GM19099 (cell line): Measurements from ENCODE around the gene ASTN2.

Experiments used
- POLR2A ChIP-seq: IDR thresholded peaks from 3 replicates; pipeline ENCODE4 v1.6.1; 2011; ENCODE audit warnings: low read depth; ENCODE audit not compliant: insufficient read length; ENCODE audit errors: extremely low read depth

ASTN2 gene

DNA sequence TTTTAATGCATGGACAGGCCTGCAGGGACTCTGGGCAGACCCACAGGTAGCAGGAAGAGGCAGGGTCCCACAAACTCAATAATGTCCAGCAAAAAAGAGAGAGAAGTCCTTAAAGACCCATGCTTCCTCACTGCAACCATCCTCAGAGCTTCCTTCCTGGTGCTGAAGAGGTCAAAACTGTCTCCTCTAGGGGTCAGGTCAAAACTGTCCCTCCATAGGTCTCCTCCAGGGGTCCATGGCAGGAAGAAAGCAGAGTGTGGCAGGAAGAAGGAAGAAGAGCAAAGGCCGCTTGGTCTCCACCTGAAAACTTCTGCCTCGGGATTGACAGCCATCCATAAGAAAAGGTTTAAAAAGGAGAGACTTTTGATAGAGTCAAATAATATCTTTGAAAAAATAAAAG lies 989.6 kb downstream of the ASTN2 start:
- no peak for TF ChIP-seq POLR2A

DNA sequence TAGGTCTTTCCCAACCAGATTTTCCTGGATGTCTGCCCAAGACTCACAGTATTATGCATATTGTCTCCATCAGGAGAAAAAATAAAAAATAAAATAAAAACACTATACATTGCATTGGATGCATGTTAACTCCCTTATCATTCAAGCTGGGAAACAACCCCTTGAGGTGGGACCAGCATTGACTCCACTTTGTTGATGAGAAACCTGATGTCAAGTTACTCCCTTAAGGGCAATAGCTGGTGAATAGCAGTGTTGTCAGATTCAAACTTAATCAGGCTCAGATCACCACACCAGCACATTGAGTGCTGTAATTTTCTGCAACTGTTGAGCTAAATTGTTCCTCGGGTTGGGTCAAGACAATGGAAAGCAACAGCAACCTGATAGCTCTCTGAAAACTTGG lies 991.7 kb downstream of the ASTN2 start:
- no peak for TF ChIP-seq POLR2A

DNA sequence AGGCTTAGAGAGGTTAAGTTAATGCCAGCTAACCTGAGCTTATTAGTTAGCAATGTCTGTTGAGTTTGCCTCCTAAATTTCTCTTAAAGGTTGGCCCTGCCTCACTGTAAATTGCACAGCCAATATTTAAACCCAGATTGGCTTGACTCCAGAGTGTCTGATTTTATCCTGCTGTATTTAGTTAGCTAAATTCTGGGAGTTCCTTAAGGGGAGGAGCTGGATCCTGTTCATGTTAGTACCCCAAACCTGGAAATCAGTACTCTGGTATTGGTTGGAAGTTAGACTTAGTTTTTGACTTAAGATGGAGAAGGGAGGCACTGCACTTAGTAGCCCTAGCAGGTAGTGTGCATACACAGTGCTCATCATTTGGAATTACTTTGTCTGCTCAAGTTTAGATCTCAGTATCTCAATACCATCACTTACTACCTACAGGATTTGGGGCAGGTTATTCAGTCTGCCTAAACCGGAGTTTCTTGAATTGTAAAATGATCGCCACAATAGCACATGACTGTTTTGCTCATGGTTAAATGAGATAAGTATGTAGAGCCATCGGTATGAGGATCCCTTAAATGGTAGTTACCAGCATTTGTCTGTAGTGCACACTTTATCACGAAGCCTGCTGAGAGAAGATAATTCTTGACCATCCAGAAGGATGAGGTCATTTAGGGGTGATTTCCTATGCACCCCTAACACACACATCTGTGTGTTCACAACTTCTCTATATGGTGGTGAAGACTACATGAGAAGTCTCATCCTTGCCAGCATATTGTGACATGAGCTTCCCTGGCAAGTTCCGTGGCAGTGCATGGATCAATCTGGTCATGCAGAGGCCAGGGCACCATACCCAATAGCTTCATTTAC lies 992.5 kb downstream of the ASTN2 start:
- no peak for TF ChIP-seq POLR2A

DNA sequence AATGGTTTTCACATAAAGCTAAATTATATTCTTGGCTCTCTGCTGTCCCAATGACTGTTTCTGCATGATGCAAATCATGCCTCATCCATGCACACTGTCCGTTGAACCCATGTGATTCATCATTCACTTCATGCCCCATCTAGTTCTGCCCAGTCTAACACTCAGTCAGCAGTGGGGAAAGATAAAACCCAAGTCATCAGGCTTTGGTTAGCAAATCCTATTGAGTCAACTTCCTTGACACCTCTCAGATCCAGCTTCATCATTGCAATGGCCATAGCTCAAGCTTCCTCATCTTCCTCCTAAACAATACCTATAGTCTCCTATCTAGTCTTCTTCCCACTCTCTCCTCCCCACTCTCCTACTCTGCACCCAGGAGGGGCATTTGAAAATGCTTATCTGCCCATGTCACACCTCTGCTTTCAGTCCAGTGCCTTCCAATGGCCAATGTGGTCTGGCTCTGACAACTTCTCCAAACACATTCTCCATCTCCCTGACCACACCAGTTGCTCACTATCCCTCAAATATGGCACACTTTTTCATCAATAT lies 993.8 kb downstream of the ASTN2 start:
- no peak for TF ChIP-seq POLR2A

DNA sequence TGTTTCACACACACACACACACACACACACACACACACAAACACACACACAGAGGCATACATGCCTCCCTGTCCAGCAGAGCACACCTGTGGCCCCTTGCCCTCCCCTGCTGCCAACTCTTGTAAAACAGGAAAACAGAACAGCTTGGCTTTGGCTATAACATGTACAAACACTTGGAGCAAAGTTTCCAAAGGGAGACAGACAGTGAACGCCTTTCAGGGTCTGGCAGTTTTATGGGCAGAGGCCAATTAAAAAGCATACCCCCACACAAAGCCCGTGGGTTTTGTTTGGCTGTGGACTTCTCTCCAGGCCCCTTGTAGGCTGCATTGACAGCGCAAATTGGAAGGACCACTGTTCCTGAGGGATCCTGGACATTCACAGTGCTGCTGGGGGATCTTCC lies 995.7 kb downstream of the ASTN2 start:
- TF ChIP-seq POLR2A, result no peak

DNA sequence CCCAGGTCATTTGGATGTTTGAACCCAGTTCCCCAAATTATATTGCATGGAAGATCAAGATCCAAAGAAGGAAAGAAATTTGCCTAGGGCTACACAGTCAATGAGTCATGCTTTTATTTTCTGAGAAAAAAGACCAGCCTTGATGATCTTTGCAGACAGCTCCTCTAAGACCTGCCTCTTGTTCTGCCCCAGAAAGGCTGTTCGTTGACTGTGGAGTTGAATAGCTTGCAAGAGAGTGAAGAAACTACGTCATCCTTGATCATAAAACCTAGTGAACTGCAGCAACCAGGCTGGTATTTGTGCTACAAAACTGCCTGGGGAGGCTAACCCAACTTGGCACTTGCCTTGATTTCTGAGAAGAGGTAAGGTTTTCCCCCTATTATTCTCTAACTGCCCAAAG lies 997.4 kb downstream of the ASTN2 start:
- TF ChIP-seq POLR2A, result no peak

DNA sequence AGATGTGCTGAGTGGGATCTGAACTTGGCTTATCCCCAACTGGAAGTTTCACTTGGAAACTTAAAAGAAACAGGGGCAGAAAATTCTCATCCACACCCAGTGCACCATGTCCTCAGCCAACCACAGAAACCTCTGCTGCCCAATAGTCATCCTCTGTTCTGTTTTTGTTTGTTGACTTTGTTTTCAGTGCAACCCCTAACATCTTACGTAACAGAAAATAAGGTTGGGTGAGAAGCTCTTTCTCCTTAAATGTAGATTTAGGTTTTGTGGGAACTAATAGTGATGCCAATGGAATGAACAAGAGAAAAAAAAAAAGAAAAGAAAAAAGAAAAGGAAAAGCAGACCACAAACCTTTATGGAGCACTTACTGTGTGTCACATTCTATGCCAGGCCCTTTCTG lies 998.4 kb downstream of the ASTN2 start:
- TF ChIP-seq POLR2A, result no peak

DNA sequence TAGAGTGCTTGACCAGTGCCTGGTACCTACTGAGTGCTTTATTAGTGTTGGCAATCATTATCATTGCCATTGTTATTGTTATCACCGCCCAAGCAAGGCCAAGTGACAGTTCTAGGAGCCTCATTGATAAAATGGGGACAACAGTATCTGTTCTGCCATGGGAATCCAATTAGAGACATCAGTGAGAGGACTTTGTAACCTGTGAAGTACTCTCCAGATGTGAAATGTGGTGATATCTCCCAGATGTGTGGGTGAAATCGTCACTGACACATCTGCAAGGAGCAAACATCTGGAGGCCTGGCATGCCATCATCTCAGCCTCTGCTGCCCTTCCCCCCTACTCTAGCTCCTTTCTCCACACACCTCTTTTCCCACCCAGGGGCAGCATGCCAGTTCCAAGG lies 1000.5 kb downstream of the ASTN2 start:
- no peak for TF ChIP-seq POLR2A

DNA sequence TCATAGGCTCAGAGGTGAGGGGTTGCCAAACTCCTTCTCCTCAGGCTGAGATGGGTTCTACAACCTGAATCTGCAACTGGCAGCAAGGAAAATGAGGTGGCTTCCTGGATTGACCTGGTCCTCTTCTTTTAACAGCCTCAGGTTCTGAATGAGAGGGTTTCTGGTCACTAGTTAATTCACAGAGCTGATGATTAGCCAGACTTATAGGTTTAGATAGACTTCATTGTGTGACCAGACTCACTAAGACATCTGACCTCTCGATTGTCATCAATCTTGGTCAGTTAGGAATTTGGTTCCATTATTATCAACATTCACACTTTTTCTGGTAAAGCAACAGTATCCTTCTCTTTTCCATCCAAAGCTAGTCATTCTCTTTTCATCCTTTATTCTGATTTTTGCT lies 1003.4 kb downstream of the ASTN2 start:
- no peak for TF ChIP-seq POLR2A

DNA sequence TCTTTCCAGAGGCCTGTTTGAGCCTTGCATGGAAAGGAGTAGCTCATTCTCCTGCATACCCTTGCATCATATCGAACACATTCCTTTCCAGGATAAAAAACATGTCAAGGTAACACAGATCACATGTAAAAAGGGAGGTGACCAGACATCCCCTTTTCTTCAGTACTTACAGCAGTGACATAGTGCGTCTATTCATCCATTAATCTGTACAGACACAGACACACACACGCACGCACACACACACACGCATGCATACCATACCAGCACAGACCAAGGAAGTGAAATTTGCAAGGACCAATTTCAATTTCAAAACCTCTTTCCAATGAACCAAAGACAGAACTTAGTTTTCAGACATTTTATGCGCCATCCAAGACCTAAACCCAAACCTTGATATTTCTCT lies 1005.2 kb downstream of the ASTN2 start:
- TF ChIP-seq POLR2A, result no peak

DNA sequence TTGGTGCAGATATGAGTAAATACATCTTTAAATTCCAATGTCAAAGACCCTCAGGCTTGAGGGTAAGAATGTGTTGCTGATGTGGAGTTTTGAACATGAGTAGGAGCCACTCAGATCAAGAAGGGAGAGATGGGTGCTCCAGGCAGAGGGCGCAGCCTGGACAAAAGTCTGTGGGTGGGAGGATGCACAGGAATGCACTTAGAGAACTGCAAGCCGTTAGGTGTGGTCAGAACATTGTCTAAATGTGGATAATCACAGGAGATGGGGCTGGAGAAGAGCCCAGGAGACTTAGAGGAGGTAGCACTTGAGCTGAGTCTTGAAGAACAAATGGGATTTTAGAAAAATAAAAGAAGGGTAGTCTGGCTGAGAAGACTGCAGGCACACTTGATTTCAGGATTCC lies 1005.7 kb downstream of the ASTN2 start:
- TF ChIP-seq POLR2A, result no peak

DNA sequence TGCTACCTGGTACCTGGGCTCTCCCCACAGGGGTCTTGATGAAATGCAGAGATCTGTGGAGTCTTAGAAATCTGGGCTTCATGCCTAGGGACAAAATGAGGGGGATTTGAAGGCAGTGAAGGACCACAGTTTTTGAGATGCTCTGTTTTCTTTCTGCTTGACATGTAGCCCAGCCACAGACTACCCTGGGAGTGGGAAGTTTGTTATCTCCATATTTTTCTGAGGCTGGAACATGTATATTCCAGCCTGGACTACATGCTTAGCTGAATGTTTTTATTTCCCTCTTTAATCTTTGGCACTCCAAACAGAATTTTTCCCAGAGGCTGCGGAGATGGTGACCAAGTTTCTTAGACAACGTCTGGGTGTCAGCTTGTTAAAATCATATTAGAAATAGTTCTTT lies 1008.4 kb downstream of the ASTN2 start:
- no peak for TF ChIP-seq POLR2A

DNA sequence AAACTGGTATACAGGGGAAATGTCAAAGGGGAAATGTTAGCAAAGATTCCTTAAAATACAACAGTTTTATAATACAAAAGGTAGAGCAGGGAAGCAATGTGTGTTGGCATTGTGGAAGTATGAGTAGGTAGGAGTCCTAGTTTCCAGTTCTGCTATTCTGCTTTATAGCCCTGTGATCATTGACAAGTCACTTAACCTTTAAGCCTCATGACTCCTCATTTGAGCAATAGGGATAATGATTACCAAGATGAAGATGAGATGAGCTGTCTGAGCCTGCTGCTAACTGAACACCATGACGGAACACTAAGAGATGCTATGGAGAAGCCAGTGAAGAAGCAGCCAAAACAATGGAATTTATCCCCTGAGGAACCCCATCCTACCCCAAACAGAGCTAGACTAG lies 1009.5 kb downstream of the ASTN2 start:
- TF ChIP-seq POLR2A, result no peak

DNA sequence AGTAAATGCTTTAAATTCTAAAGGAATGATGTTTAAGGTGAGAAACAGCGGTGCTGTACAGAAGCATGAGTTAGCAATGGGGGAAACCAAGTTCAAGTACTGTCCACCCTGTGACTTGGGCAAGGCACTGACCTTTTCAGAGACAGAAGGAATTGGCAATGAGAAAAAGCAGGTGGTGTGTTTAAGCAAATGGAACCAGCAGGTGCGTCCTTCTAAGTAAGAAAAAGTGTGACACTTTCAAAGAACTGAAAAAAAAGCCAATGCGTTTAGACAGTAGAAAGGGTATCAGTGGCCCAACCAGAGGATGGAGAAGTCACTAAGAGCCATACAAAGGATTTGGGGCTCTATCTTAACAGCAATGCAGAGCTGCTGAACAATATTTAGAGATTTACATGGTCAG lies 1010.6 kb downstream of the ASTN2 start:
- TF ChIP-seq POLR2A, result no peak

DNA sequence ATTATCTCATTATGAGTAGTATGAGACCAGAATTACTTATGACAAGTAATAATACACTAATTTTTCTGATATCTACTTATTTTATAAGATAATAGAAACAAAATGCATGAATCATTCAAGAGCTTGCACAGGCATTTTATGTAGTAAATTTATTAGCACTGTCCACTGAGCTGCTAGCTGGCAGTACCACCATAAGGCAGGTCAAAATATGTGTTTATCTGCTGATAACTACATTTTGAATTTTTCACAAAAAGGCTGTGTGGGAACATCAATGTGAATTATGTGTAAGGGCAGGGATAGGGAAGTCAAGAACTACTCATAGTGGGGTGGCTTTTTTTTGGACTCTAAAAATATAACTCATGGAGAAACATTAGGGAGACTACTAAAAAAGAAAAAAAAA lies 1011.7 kb downstream of the ASTN2 start:
- TF ChIP-seq POLR2A, result no peak

DNA sequence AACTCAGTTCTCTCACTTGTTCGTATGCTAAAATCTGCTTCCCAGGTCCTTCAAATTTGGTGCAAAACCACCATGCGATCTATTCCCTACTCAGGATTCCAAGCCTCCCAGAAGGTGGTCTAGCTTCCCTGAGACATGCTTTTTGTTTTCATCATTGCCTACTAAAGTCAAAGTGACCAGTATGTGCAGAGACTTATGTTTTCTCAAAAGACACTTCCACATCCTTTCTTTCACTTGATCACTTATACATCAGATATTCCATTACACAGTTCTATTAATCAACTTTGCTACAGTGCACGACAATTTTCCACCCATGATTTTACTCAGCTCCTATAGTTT lies 1019.2 kb downstream of the ASTN2 start:
- no peak for TF ChIP-seq POLR2A

DNA sequence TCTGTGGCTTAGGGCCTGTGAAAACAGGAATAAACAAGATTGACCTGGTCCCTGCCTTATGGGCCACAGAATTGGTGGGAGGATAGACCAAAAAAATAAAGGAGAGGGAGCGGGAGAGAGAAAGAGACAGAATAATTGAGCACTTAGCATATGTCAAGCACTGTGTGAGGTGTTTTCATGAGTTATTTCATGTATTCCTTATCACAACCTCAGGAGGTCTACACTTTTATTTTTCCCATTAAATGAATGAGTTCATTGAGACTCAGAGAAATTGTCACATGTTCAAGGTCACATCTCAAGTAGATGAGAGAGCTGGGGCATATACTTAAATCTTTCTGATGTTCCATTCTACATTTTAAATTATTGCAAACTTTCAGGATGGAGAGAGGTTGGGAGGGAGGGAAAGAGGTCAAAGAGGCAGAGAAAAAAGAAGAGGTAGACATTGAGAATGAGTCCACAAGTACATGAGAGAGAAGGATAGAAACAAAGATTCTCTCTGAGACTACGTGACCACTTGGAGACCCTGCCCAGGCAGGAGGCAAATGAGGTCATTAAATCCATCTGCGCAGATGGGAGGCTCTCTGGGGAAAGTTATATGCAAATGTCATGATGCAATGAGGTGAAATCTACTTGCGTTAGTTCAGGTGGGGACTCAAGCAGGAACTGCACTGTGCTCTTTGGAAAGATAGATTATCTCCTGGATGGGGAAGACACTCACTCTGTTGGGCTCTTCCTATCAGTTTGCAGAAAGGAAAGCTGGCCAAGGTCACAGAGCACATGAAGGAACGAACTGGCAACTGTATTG lies 1019.8 kb downstream of the ASTN2 start:
- TF ChIP-seq POLR2A, result no peak

DNA sequence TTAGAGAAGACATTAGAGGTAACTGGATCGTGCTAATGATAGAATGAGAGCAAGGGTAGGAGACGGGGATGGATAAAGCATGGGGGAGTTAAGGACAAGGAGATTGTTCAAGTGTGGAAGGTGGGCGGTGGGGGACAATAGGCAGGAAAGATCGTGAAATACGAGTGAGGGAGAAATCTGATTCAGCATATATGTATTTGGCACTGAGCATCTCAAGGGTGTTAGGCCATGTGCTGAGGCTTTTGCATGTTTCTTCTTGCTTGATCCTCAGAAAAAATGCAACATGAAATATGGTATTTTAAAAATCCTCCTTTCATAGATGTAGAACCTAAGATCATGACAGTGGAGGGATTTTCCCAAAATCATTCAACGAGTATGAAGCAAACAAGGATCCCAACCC lies 1020.8 kb downstream of the ASTN2 start:
- no peak for TF ChIP-seq POLR2A
